Stimulated activated CD8-positive, alpha-beta memory T cell treated with anti-CD3 and anti-CD28 coated beads, Interleukin-12 subunit alpha, Interleukin-12 subunit beta, amount 100 ng/mL, for 4 hours (primary cell): ENCODE results near the gene PLEKHG3.
"Not testable (repeated sequence)": the region's sequence is repeated elsewhere in the genome, so short reads cannot be mapped to it uniquely, and the experiment has no call there.

Experiments used
- DNase-seq: peaks from one replicate; pipeline ENCODE4 v3.0.0-alpha.2; 2020; ENCODE audit warnings: low read depth

The PLEKHG3 gene

GRCh38 chr14:64704143-64704742 is at the start of gene PLEKHG3:
Gene PLEKHG3 (plus strand): TSS chr14:64704424. CDS start chr14:64727632, 23,208 bp downstream.
- no peak for DNase-seq

- no peak for DNase-seq
Observed at GRCh38 chr14:64654901-64655300, 49.3 kb upstream of the PLEKHG3 start.

- no peak for DNase-seq
Observed at GRCh38 chr14:64656986-64657385, 47.2 kb upstream of the PLEKHG3 start.

- no peak for DNase-seq
Observed at GRCh38 chr14:64658201-64658600, 46.0 kb upstream of the PLEKHG3 start.

GRCh38 chr14:64658700-64659264 is 45.4 kb upstream of the PLEKHG3 start:
- not testable (repeated sequence) for DNase-seq

GRCh38 chr14:64659366-64659765 is 44.9 kb upstream of the PLEKHG3 start:
- no peak for DNase-seq

- DNase-seq, result no peak
Observed at GRCh38 chr14:64663174-64663573, 41.0 kb upstream of the PLEKHG3 start.

GRCh38 chr14:64671591-64671990 is 32.6 kb upstream of the PLEKHG3 start:
- DNase-seq, result no peak

- no peak for DNase-seq
Observed at GRCh38 chr14:64673316-64673715, 30.9 kb upstream of the PLEKHG3 start.

- DNase-seq, result no peak
Observed at GRCh38 chr14:64673748-64674147, 30.5 kb upstream of the PLEKHG3 start.

GRCh38 chr14:64674829-64675228 is 29.4 kb upstream of the PLEKHG3 start:
- DNase-seq, result no peak

- DNase-seq, result no peak
Observed at GRCh38 chr14:64675312-64675711, 28.9 kb upstream of the PLEKHG3 start.

GRCh38 chr14:64676410-64677008 is 27.7 kb upstream of the PLEKHG3 start:
- no peak for DNase-seq

- no peak for DNase-seq
Observed at GRCh38 chr14:64680013-64680713, 24.1 kb upstream of the PLEKHG3 start.

GRCh38 chr14:64680714-64681065 is 23.5 kb upstream of the PLEKHG3 start:
- DNase-seq, result no peak

- no peak for DNase-seq
Observed at GRCh38 chr14:64681796-64682710, 22.2 kb upstream of the PLEKHG3 start.

- no peak for DNase-seq
Observed at GRCh38 chr14:64682843-64683242, 21.4 kb upstream of the PLEKHG3 start.

- no peak for DNase-seq
Observed at GRCh38 chr14:64683264-64683663, 21.0 kb upstream of the PLEKHG3 start.

GRCh38 chr14:64684091-64684490 is 20.1 kb upstream of the PLEKHG3 start:
- DNase-seq, result no peak

- DNase-seq, result no peak
Observed at GRCh38 chr14:64685371-64686281, 18.6 kb upstream of the PLEKHG3 start.

GRCh38 chr14:64686282-64686615 is 18.0 kb upstream of the PLEKHG3 start:
- DNase-seq, result no peak
